ENCODE data around the gene PDLIM7.
A peak's percentile ranks its signal among the peaks of the same experiment; 100 is the strongest.

Gene PDLIM7

GRCh38 chr5:177514541-177514940 is 17.1 kb upstream of the PDLIM7 start:
- peak overlapping the region; percentile 91 to 95 (median 92) for H3K4me3 Mint-ChIP-seq
- no peak for TF ChIP-seq CTCF (IDR thresholded peaks at IDR 0.05; ENCODE audit: unreplicated experiment in 3 of 3)

GRCh38 chr5:177513500-177513899 is 16.1 kb upstream of the PDLIM7 start:
- Mint-ChIP-seq H3K27me3 (ENCODE audit: low read depth) (no peaks in the 10 kb centered on the region), H3K27ac (no peak overlapping the region), H3K9me3 (no peaks in the 10 kb centered on the region), H3K4me3 (peak overlapping the region in 2 of 3 experiments; percentile 54 to 58), H3K36me3 (ENCODE audit: low read depth) (peaks cover 43% of the 10 kb centered on the region), H3K4me1 (peaks cover 20% of the 10 kb centered on the region)
- TF ChIP-seq CTCF (IDR thresholded peaks at IDR 0.05; ENCODE audit: unreplicated experiment in 3 of 3): no peak

More at GRCh38 chr5:177514541-177514940, 17.1 kb upstream of the PDLIM7 start:
- no peak overlapping the region for H3K27ac Mint-ChIP-seq
- H3K4me1 Mint-ChIP-seq: peaks cover 15% of the 10 kb centered on the region
- H3K9me3 Mint-ChIP-seq: no peaks in the 10 kb centered on the region
- H3K27me3 Mint-ChIP-seq (ENCODE audit: low read depth): no peaks in the 10 kb centered on the region
- peaks cover 45% of the 10 kb centered on the region for H3K36me3 Mint-ChIP-seq (ENCODE audit: low read depth)

- Mint-ChIP-seq H3K9me3 (no peaks in the 10 kb centered on the region), H3K4me3 (peak overlapping the region; percentile 32 to 48 (median 44)), H3K36me3 (ENCODE audit: low read depth) (peaks cover 44% of the 10 kb centered on the region), H3K4me1 (peaks cover 20% of the 10 kb centered on the region), H3K27ac (no peak overlapping the region), H3K27me3 (ENCODE audit: low read depth) (peaks cover under 1% of the 10 kb centered on the region)
- TF ChIP-seq CTCF (IDR thresholded peaks at IDR 0.05; ENCODE audit: unreplicated experiment in 3 of 3): no peak
Measured at GRCh38 chr5:177512736-177513380, 15.5 kb upstream of the PDLIM7 start.

GRCh38 chr5:177511796-177512675 is 14.6 kb upstream of the PDLIM7 start:
- no peak for TF ChIP-seq CTCF (IDR thresholded peaks at IDR 0.05; ENCODE audit: unreplicated experiment in 3 of 3)

GRCh38 chr5:177511181-177511580 is 13.8 kb upstream of the PDLIM7 start:
- H3K27ac Mint-ChIP-seq: no peak overlapping the region
- H3K9me3 Mint-ChIP-seq: no peaks in the 10 kb centered on the region
- no peak for TF ChIP-seq CTCF (IDR thresholded peaks at IDR 0.05; ENCODE audit: unreplicated experiment in 3 of 3)
- peak overlapping the region in 1 of 3 experiments; percentile 24 for H3K4me3 Mint-ChIP-seq
- H3K27me3 Mint-ChIP-seq (ENCODE audit: low read depth): peaks cover 4% of the 10 kb centered on the region
- peaks cover 15% of the 10 kb centered on the region for H3K4me1 Mint-ChIP-seq
- peaks cover 48% of the 10 kb centered on the region for H3K36me3 Mint-ChIP-seq (ENCODE audit: low read depth)

More at GRCh38 chr5:177511796-177512675, 14.6 kb upstream of the PDLIM7 start:
- H3K4me1 Mint-ChIP-seq: peaks cover 19% of the 10 kb centered on the region
- peaks cover 4% of the 10 kb centered on the region for H3K27me3 Mint-ChIP-seq (ENCODE audit: low read depth)
- no peaks in the 10 kb centered on the region for H3K9me3 Mint-ChIP-seq
- H3K27ac Mint-ChIP-seq: no peak overlapping the region
- peaks cover 52% of the 10 kb centered on the region for H3K36me3 Mint-ChIP-seq (ENCODE audit: low read depth)
- no peak overlapping the region for H3K4me3 Mint-ChIP-seq

Data from nephron (organoid).